ENCODE data around the gene DNAH14.

- no peak for TF ChIP-seq CTCF (IDR thresholded peaks at IDR 0.05)
- TF ChIP-seq POLR2AphosphoS5 (IDR thresholded peaks at IDR 0.05), result no peak
- no peak for TF ChIP-seq POLR2A (IDR thresholded peaks at IDR 0.05)
- no peak for TF ChIP-seq EP300 (IDR thresholded peaks at IDR 0.05; ENCODE audit: low read depth)
Observed at GRCh38 chr1:225396357-225396756, 466.9 kb downstream of the DNAH14 start.
